Right cardiac atrium (tissue), 5 donors: ENCODE data around the gene ALOX15. TPM values are rescaled to one million over a fixed set of nuclear protein-coding genes. Genes with fewer than 3 reads are reported as not detected.
"Not testable (repeated sequence)": the region's sequence is repeated elsewhere in the genome, so short reads cannot be mapped to it uniquely, and the experiment has no call there.

Source experiments
- ATAC-seq, 2 donors: fragments of 200-7000 bp; cut with Tn5 transposase; one replicate each; pipeline versions ENCODE4 v1.8.0 to v1.9.1; 2020; ENCODE audit warnings: moderate library complexity in 2 of 2, mild to moderate bottlenecking in 1 of 2
- DNase-seq, 3 donors: peaks; one replicate each; pipeline ENCODE4 v3.0.0-alpha.2; 2020
- H3K27ac ChIP-seq: one replicate; pipeline ENCODE4 v1.5.1; 2013; ENCODE audit warnings: mild to moderate bottlenecking, low read length, control low read depth, moderate library complexity
- H3K27me3 ChIP-seq: one replicate; pipeline ENCODE4 v1.6.1; 2013; ENCODE audit not compliant: control insufficient read depth, insufficient read depth
- H3K4me1 ChIP-seq: one replicate; pipeline ENCODE4 v1.6.1; 2013; ENCODE audit warnings: low read length; ENCODE audit not compliant: control insufficient read depth, insufficient read depth
- H3K4me3 ChIP-seq: one replicate; pipeline ENCODE4 v1.5.1; 2013; ENCODE audit warnings: low read length, control low read depth
- H3K9me3 ChIP-seq: one replicate; pipeline ENCODE4 v1.6.1; 2013; ENCODE audit warnings: low read length; ENCODE audit not compliant: control insufficient read depth
- WGBS: extraction: QIAGEN DNeasy Blood & Tissue Kit; methylation state at CpG from one replicate; pipeline ENCODE4 v1.1.7; 2013; 5-methylcytosine and 5-hydroxymethylcytosine counted together
- intact Hi-C, 4 donors: fragments of 100-400 bp; cut with DNase I; formaldehyde crosslinking; loops; one replicate each; pipeline versions ENCODE4 v1.11.0 to v1.14.0; 2022 to 2023
- polyA plus RNA-seq: library from polyadenylated mRNA; stranded (reverse); fragments of 200-250 nt; gene quantifications from one replicate; pipeline ENCODE4 v1.2.3, GENCODE V29; 2013
- total RNA-seq, 4 donors: library from RNA; stranded (reverse); fragmentation: NEBNext Ultra II Directional; extraction: Animal tissue kit (Norgen Biotek cat#: 25700); gene quantifications; one replicate each; pipeline ENCODE4 v1.2.1, GENCODE V29; 2021
- donor health status: healthy with polysubstance abuse.
- donor health status: DM: no; HTN: yes; CAD: no.
- donor health status: DM: no; HTN: no; CAD: no.
- donor health status: DM: no; HTN: yes; CAD: no; lungs with severe emphysema.
- donor health status: DM: yes; HTN: yes; CAD: no.

The ALOX15 gene
- total and polyA plus RNA-seq, 5 donors: 0.05 to 2.0 (median 0.97) TPM; not detected in 1

DNA sequence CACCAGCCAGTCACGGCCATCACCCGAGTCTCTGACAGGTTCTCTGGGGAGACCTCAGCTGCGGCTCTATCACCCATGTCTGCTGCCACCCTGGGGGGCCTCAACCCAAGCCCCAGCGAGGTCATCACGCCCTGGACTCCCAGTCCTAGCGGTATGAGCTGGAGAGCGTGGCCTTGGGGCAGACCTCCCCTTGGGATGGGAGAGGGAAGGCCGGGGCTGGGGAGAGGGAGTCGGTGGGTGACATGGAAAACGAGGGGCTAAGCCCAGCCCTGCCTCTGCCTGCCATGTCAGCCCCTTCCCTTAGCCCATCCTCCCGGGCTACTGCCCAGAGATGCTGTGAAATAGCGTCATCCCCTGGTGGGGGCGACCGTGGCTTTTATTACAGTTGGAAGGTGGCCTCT is 48.5 kb downstream of the ALOX15 start:
- H3K27me3 ChIP-seq: no peaks in the 10 kb centered on the region
- ATAC-seq (no peak), DNase-seq (peak in 1 of 3 donors; percentile 45)
- intact Hi-C loops: no loop called here
- no peak overlapping the region for H3K27ac ChIP-seq
- H3K4me1 ChIP-seq: no peaks in the 10 kb centered on the region
- H3K4me3 ChIP-seq: no peak overlapping the region
- WGBS: 89% methylated on average over 14 of the region's 14 CpGs
- no peaks in the 10 kb centered on the region for H3K9me3 ChIP-seq

DNA sequence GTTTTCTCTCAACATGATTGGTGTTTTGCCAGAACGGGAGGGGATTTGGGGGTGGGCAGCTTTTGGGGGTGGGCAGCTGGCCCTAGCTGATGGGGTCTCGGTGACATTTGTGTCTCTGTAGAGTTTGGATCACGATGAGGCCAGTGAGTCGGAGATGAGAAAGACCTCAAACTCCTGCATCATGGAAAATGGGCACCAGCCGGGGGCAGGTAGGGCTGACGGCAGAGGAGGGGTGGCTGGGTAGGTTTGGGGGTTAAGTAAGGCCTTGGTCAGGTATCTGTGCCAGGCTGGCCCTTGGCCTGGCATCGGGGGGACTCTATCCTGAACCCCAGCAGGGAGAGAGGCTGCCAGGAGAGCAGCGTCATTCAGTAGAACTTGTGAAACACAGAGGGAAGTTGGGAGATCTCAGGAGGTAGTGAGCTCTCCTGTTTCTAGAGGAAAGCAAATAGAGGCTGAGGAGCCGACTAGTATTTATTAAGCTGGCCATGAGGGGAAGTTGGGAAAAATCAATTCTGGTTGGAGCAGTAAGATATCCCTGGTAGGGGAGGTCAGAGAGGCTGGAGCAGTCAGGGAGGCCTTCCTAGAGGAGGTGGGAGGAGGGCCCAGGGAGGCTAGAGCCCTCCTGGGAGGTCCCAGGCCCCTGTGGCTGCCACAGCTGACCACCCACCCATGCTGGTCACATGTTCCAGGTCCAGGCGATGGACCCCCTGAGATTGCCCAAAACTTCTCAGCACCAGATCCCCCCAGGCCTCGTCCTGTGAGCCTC is 49.1 kb downstream of the ALOX15 start:
- Histone ChIP-seq H3K9me3 (no peaks in the 10 kb centered on the region), H3K27ac (no peak overlapping the region), H3K4me1 (peaks cover under 1% of the 10 kb centered on the region), H3K27me3 (no peaks in the 10 kb centered on the region), H3K4me3 (no peak overlapping the region)
- DNase-seq (peak in 1 of 3 donors; percentile 18), ATAC-seq (no peak)
- WGBS: 85% methylated on average over 11 of the region's 11 CpGs
- intact Hi-C loops: no loop called here

DNA sequence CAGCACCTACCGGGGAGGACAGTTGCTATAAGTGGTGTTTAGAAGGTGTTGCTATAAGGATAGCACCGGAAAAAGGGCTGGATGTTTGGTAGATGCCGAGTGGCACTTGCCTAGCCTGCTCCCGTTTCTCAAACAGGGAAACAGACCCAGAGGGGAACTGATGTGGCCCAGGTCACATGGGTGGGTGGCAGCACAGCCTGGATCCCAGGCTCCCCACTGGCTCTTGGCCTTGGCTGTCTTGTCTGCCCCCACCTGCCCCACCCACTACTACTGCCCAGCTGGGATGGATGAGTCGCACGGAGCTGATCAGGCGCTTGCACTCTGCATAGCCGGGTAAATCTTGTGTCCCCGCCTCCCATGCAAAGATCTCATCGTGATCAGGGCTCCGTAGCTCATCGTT is 49.9 kb downstream of the ALOX15 start:
- Histone ChIP-seq H3K4me1 (peaks cover 3% of the 10 kb centered on the region), H3K4me3 (no peak overlapping the region), H3K27ac (no peak overlapping the region), H3K9me3 (no peaks in the 10 kb centered on the region), H3K27me3 (no peaks in the 10 kb centered on the region)
- intact Hi-C loops: no loop called here
- ATAC-seq: peak; percentile 2 to 4
- 59% methylated on average over 12 of the region's 12 CpGs for WGBS
- DNase-seq: peak in 1 of 3 donors; percentile 49

DNA sequence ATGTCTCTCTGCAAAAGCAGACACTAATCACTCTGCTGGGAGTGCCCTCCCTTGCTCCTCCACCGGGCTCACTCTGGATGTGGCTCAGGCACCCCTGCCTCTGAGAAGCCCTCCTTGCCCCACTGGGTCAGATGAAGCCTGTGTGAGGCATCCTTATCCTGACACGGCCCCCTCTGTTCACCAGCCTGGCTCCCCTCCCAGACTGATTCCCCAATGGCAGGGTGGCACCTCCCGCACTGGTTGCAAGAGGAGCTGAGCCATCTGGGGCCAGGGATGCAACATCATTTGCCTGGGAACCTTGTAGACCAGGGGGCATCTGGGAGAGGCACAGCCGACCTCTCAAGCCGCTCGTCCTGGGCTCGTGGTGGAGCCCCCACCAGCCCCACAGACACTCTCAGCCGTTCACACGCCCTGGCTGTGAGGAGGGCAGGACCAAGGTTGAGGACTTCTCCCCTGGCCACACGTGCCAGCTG is 50.5 kb downstream of the ALOX15 start:
- intact Hi-C loops: no loop called here
- peak in 1 of 3 donors; percentile 51 for DNase-seq
- Histone ChIP-seq H3K27ac (no peak overlapping the region), H3K27me3 (no peaks in the 10 kb centered on the region), H3K9me3 (no peaks in the 10 kb centered on the region), H3K4me3 (no peak overlapping the region), H3K4me1 (peaks cover 3% of the 10 kb centered on the region)
- 55% methylated on average over 10 of the region's 10 CpGs for WGBS
- no peak for ATAC-seq

DNA sequence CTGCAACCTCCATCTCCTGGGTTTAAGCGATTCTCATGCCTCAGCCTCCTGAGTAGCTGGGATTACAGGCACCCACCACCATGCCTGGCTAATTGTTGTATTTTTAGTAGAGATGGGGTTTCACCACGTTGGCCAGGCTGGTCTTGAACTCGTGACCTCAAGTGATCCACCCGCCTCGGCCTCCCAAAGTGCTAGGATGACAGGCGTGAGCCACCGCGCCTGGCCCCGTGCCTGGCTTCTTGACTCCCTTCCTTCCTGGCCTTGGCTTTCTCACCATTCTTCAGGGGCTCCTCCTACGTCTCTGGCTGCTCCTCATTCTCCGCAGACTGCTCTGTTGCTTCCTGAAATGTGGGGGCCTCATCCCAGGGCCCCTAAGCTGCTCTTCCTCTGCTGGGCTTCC is 51.4 kb downstream of the ALOX15 start:
- H3K4me1 ChIP-seq, H3K27ac ChIP-seq, DNase-seq, H3K4me3 ChIP-seq, H3K9me3 ChIP-seq, H3K27me3 ChIP-seq, intact Hi-C loops: not testable (repeated sequence)
- peak in 1 of 2 donors; percentile 3 for ATAC-seq
- 59% methylated on average over 11 of the region's 11 CpGs for WGBS

DNA sequence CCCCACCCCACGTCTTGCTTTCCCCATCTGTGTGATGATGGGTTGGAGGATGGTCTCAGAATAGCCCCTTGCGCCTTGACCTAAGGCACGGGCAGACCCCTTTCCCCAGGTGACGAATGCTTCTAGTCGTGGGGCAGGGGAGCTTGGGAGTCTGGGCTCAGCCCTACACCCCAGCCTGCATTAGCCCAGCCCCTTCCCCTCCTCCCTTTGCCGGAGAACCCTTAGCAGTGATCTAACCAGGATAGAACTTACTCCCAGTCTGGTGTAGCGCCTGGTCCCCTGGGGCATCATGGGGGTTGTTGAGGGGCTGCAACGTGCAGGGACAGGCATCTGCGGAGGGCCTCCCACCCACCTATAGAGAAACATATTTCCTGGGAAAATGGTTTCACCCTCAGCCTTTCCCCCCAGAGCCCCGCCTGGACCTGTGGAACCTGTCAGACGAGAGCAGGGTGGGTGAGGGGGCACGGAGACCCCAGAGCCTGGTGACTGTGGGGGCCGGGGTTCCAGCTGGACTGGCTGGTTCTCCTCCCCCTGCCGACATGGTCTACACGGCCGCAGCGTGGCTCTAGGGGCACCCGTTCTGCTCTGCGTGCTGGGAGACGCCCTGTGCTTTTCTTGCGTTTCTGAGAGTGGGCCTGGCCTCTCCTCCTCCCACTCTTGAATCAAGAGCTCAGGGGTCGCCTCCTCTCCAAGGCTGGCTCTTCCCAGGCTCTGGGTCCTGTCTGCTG is 52.4 kb downstream of the ALOX15 start:
- Histone ChIP-seq H3K9me3 (no peaks in the 10 kb centered on the region), H3K4me1 (peaks cover 3% of the 10 kb centered on the region), H3K27me3 (no peaks in the 10 kb centered on the region), H3K4me3 (no peak overlapping the region), H3K27ac (no peak overlapping the region)
- intact Hi-C loops: no loop called here
- ATAC-seq: no peak
- no peak for DNase-seq
- WGBS: 84% methylated on average over 22 of the region's 22 CpGs

DNA sequence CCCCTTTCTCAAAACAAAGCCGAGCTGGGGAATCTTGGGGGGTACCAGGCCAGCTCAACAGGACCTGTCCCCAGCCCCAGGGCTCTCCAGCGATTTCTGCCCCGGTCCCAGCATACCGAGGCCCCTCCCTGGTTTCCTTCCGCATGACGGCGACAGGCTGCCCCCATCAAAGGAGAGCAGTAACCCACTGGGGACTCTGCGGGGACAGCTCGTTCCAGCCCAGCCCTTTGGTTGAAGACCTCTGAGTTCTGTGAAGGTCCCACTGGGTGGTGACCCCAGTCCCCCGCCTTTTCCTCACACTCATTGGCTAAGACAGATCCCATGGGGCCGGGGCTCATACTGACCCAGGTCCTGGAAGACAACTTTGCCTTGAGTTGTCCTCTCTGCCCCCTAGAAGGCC is 53.1 kb downstream of the ALOX15 start:
- no peaks in the 10 kb centered on the region for H3K27me3 ChIP-seq

DNA sequence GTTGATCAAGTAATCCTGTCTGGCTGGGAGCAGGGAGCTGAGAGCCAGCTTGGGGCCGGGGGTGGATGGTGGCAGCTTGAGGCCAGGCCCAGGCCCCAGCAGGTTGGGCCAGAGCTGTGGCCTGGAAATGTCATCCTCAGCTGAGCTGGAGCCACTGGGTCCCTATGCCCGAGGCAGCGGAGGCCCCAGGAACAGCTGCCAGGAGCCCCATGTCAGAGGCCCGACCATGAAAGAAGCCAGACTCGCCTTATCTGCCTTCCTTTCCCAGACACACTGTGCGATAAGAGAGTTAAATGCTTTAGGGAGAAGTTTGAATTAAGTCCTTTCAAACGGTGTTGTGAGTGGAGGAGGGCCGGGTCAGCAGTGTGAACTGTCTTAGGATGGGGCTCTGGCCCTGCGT is 53.7 kb downstream of the ALOX15 start:
- intact Hi-C loops: no loop called here
- DNase-seq (peak; percentile 64 to 88 (median 84)), ATAC-seq (peak; percentile 45 to 53)
- Histone ChIP-seq H3K4me3 (no peak overlapping the region), H3K9me3 (no peaks in the 10 kb centered on the region), H3K27me3 (no peaks in the 10 kb centered on the region), H3K4me1 (peaks cover 3% of the 10 kb centered on the region), H3K27ac (peak overlapping the region; percentile 13)
- WGBS: 28% methylated on average over 9 of the region's 9 CpGs

More for the DNA sequence above, 53.1 kb downstream of the ALOX15 start:
- Histone ChIP-seq H3K4me1 (peaks cover 3% of the 10 kb centered on the region), H3K4me3 (no peak overlapping the region), H3K27ac (peak overlapping the region; percentile 13), H3K9me3 (no peaks in the 10 kb centered on the region)
- ATAC-seq: peak; percentile 14 to 53
- 58% methylated on average over 11 of the region's 11 CpGs for WGBS
- DNase-seq: peak; percentile 72 to 82 (median 77)
- intact Hi-C loops: no loop called here

DNA sequence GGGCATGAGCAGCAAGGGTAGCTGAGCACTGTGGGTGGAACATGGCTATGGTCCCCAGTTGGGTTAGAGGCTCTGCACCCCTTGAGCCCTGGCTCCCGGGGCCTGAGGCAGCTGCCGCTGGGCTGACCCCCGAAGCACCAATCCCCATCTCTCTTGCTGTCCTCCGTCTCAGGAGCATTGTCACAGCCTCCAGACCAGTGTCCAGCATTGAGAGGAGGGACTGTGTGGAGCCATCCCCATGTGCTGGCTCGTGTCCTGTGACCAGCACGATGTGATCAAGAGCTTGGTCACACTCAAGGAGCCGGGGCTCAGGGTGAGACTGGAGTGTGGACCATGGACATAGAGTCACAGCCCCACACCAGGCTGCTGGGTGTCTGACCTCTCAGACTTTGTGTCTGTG is 54.3 kb downstream of the ALOX15 start:
- Histone ChIP-seq H3K4me3 (no peak overlapping the region), H3K27me3 (no peaks in the 10 kb centered on the region), H3K27ac (peak overlapping the region; percentile 13), H3K9me3 (no peaks in the 10 kb centered on the region), H3K4me1 (peaks cover 3% of the 10 kb centered on the region)
- intact Hi-C loops: no loop called here
- DNase-seq (peak in 1 of 3 donors; percentile 51), ATAC-seq (no peak)
- WGBS: 84% methylated on average over 7 of the region's 7 CpGs

DNA sequence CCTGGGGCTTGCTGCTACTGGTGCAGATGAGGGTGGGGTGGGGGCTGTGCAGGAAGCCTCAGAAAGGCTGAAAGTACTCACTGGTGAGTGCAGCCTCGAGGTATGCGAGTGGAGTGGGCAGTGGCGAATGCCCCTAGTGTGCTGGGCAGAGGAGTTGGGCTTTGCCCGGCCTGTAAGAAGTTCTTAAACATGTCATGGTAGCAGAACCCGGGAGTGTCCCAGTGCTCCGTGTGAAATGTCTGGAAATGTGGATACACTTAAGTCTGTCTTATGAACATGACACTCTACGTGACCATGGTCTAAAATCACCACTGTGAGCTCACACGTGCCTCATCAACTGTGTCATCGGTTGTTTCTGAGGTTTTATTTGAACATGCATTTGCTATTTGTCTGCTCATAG is 55.4 kb downstream of the ALOX15 start:
- H3K27ac ChIP-seq: no peak overlapping the region
- DNase-seq (peak in 1 of 3 donors; percentile 50), ATAC-seq (no peak)

DNA sequence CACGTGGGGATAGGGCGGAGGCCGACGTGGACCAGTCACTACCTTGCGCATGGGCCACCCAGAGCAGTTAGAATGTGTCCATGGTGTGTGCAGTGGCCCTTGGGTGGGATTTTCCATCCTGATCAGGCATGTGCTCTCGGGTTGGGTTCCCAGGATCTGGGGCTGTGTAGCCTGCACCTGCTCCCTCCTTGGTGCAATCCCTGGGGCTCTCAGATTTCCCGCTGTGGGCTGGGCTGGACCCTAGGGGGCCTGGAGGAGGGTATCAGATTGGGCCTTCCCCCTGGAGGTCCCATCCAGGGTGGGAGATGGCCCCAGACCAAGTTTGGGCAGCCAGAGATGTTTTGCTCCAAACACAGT is 55.9 kb downstream of the ALOX15 start:
- Histone ChIP-seq H3K27me3 (no peaks in the 10 kb centered on the region), H3K4me1 (peaks cover 3% of the 10 kb centered on the region), H3K9me3 (no peaks in the 10 kb centered on the region), H3K4me3 (no peak overlapping the region), H3K27ac (no peak overlapping the region)
- peak in 2 of 3 donors; percentile 49 to 52 for DNase-seq
- intact Hi-C loops: no loop called here
- WGBS: 82% methylated on average over 7 of the region's 7 CpGs
- no peak for ATAC-seq

More for the DNA sequence above, 55.4 kb downstream of the ALOX15 start:
- H3K27me3 ChIP-seq: no peaks in the 10 kb centered on the region
- H3K4me1 ChIP-seq: peaks cover 3% of the 10 kb centered on the region
- no peaks in the 10 kb centered on the region for H3K9me3 ChIP-seq
- intact Hi-C loops: no loop called here
- 88% methylated on average over 9 of the region's 9 CpGs for WGBS
- no peak overlapping the region for H3K4me3 ChIP-seq
